Neutrophil (primary cell): ENCODE measurements around the gene HSF2.
"Not testable (repeated sequence)": the region's sequence is repeated elsewhere in the genome, so short reads cannot be mapped to it uniquely, and the experiment has no call there.

Source experiments
- H3K27ac ChIP-seq: fragments of 200-600 bp; sonication (generic); 2 replicates; pipeline ENCODE4 v1.5.1; 2016; ENCODE audit warnings: mild to moderate bottlenecking, moderate library complexity
- H3K27me3 ChIP-seq: fragments of 200-600 bp; sonication (generic); 2 replicates; pipeline ENCODE4 v1.6.0; 2016; ENCODE audit warnings: mild to moderate bottlenecking
- H3K36me3 ChIP-seq: fragments of 200-600 bp; sonication (generic); 2 replicates; pipeline ENCODE4 v1.5.1; 2017
- H3K4me1 ChIP-seq, 2 experiments: fragments of 200-600 bp in 1 of 2; sonication (generic) in 1 of 2; 1 replicate in 1 of 2; 2 replicates in 1 of 2; pipeline versions ENCODE4 v1.5.1 to v1.6.1; 2013 to 2016; ENCODE audit warnings: low read depth in 1 of 2, low read length in 1 of 2, mild to moderate bottlenecking in 1 of 2, moderate library complexity in 1 of 2; ENCODE audit not compliant: control insufficient read depth in 1 of 2, insufficient read depth in 1 of 2
- H3K4me3 ChIP-seq, 2 experiments: fragments of 200-600 bp in 1 of 2; sonication (generic) in 1 of 2; 1 replicate in 1 of 2; 2 replicates in 1 of 2; pipeline ENCODE4 v1.5.1; 2013 to 2016; ENCODE audit warnings: low read depth in 1 of 2, low read length in 1 of 2, mild to moderate bottlenecking in 1 of 2, moderate library complexity in 1 of 2
- H3K9me3 ChIP-seq: fragments of 200-600 bp; sonication (generic); 2 replicates; pipeline ENCODE4 v1.5.1; 2016
- CTCF ChIP-seq: fragments of 200-600 bp; sonication (generic); IDR thresholded peaks from 2 replicates; pipeline ENCODE4 v1.5.1; 2016; ENCODE audit warnings: antibody characterized with exemption

Gene HSF2

GRCh38 chr6:122452509-122452908, 53.1 kb downstream of the HSF2 start:
- Histone ChIP-seq H3K9me3 (no peaks in the 10 kb centered on the region), H3K4me3 (no peak overlapping the region), H3K4me1 (no peaks in the 10 kb centered on the region), H3K27ac (no peak overlapping the region), H3K27me3 (no peaks in the 10 kb centered on the region), H3K36me3 (peaks cover 97% of the 10 kb centered on the region)
- no peak for TF ChIP-seq CTCF

- TF ChIP-seq CTCF = no peak
- Histone ChIP-seq H3K4me1 (no peaks in the 10 kb centered on the region), H3K4me3 (no peak overlapping the region), H3K36me3 (peaks cover 87% of the 10 kb centered on the region), H3K27ac (no peak overlapping the region), H3K9me3 (no peaks in the 10 kb centered on the region), H3K27me3 (no peaks in the 10 kb centered on the region)
These were observed 55.2 kb downstream of the HSF2 start for GRCh38 chr6:122454673-122455072.

- H3K9me3 ChIP-seq, H3K27me3 ChIP-seq, H3K4me3 ChIP-seq, H3K27ac ChIP-seq, H3K4me1 ChIP-seq: not testable (repeated sequence)
- H3K36me3 ChIP-seq = peaks cover 83% of the 10 kb centered on the region
These were observed 55.7 kb downstream of the HSF2 start for GRCh38 chr6:122455116-122455515.

- no peaks in the 10 kb centered on the region for H3K4me1 ChIP-seq
- peaks cover 54% of the 10 kb centered on the region for H3K36me3 ChIP-seq
- no peak overlapping the region for H3K4me3 ChIP-seq
- no peaks in the 10 kb centered on the region for H3K27me3 ChIP-seq
- H3K27ac ChIP-seq = no peak overlapping the region
- no peak for TF ChIP-seq CTCF
- no peaks in the 10 kb centered on the region for H3K9me3 ChIP-seq
These were observed 58.6 kb downstream of the HSF2 start for GRCh38 chr6:122458087-122458486.

GRCh38 chr6:122459240-122459639, 59.8 kb downstream of the HSF2 start:
- no peaks in the 10 kb centered on the region for H3K9me3 ChIP-seq
- no peak overlapping the region for H3K4me3 ChIP-seq
- no peak overlapping the region for H3K27ac ChIP-seq
- H3K27me3 ChIP-seq = no peaks in the 10 kb centered on the region
- H3K36me3 ChIP-seq = peaks cover 43% of the 10 kb centered on the region
- no peaks in the 10 kb centered on the region for H3K4me1 ChIP-seq
- TF ChIP-seq CTCF = no peak

GRCh38 chr6:122459865-122460416, 60.5 kb downstream of the HSF2 start:
- peaks cover 36% of the 10 kb centered on the region for H3K36me3 ChIP-seq
- not testable (repeated sequence) for H3K4me1 ChIP-seq, H3K27ac ChIP-seq, H3K9me3 ChIP-seq, H3K27me3 ChIP-seq, H3K4me3 ChIP-seq

GRCh38 chr6:122461885-122462284, 62.4 kb downstream of the HSF2 start:
- TF ChIP-seq CTCF = no peak
- peaks cover 31% of the 10 kb centered on the region for H3K36me3 ChIP-seq
- no peak overlapping the region for H3K27ac ChIP-seq
- no peak overlapping the region for H3K4me3 ChIP-seq
- H3K27me3 ChIP-seq = no peaks in the 10 kb centered on the region
- H3K4me1 ChIP-seq = no peaks in the 10 kb centered on the region
- no peaks in the 10 kb centered on the region for H3K9me3 ChIP-seq
